ENCODE results near the gene DDX39B.
"Not testable (repeated sequence)": the region's sequence is repeated elsewhere in the genome, so short reads cannot be mapped to it uniquely, and the experiment has no call there.

DDX39B gene

DNA sequence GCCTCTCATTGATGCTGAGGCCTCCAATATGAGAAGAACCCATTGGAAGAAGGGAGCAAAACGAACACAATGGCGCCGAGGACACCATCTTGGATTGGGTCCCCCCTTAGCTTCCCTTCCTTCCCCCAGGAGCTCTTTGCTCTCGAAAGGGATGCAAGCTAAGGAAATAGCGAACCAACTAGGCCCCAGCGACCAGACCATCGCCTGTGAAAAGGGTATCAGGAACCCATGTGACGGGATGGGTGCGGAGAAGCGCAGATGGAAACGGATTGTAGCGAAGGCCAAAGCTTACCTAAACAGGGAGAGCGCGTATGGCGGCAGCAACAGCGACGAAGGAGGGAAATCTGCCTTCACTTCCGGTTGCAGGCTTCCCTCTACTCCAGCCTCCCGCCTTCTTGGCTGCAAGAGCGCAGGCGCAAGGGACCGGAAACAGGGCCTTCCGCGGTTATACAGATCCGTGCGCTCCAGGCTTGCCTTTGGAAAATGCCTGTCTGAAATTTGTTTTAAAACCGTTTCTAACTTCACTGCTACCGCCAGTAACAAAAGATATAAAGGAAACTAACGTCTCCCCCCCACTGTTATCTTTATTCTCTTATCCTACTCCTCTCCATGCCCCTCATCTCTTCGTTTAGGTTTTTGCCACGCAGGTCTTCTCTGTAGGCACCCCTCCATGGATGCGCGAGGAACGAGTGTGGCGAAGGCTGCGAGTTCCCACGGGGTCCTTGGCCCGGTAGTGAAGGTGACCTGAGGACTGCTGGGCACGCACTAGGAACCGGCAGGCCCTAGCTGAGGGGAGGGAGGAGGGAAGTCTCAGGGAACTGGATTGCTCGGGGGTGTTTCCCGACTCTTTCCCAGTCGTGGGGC, at the start of gene DDX39B:
Gene DDX39B (minus strand): TSS at position 346 of the 864 bp plus-strand sequence. CDS start 1,471 bp downstream, outside the sequence.
- in situ Hi-C loops (cut with MboI; ENCODE audit: low sequenced_read_pairs, unreplicated experiment), result no loop called here
- peak; percentile 1 for TF ChIP-seq CTCF (IDR thresholded peaks at IDR 0.05; ENCODE audit: borderline replicate concordance, control extremely low read depth, extremely low read depth, insufficient read depth, missing control alignments)
- DNase-seq (ENCODE audit: low spot score), result peak; percentile 90

- DNase-seq (ENCODE audit: low spot score), result not testable (repeated sequence)
- in situ Hi-C loops (cut with MboI; ENCODE audit: low sequenced_read_pairs, unreplicated experiment), result loop anchor here (10.0 kb wide), 1 partner anchor 96 kb away; the partner anchor contains the start of gene MICB
Observed at GRCh38 chr6:31590691-31591090, 48.9 kb upstream of the DDX39B start.

DNA sequence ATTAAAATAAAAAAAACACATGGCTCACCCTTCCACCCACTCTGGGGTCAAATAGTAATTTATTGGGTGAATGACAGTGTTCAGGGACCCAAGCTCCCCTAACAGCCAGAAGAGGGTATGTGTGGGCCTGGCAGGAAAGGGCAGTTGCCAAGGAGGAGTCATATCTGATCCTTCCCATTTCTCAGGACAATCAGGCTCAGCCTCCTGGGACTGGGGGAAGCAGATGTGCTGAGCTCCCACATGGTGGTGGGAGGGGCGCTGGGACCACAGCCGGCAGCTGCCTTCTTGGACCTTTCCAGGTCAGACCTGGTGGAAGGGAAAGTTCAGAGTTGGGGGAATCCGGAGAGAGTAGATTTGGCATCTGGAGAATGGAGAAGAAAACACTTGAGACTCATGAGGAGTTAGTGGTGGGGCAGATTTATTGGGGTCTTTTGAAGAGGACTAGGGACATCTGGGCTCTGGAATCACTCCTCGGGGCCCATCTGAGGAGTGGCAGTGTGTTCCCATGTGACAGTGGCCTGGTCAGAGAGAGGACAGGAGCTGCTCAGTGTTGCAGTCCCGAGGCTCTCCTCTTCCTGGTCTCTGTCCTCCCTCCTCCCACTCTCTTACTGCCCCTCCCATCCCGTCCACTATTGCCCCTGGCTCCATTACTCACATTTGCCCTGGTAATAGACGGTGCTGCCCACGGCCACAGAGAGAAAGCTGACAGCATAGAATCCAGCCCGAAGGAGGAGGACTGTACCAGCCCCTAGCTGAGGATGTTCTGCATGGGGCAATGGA, 47.3 kb upstream of the DDX39B start:
- in situ Hi-C loops (cut with MboI; ENCODE audit: low sequenced_read_pairs, unreplicated experiment), result no loop called here
- no peak for TF ChIP-seq CTCF (IDR thresholded peaks at IDR 0.05; ENCODE audit: borderline replicate concordance, control extremely low read depth, extremely low read depth, insufficient read depth, missing control alignments)
- no peak for DNase-seq (ENCODE audit: low spot score)

GRCh38 chr6:31587791-31588777, 46.3 kb upstream of the DDX39B start:
- in situ Hi-C loops (cut with MboI; ENCODE audit: low sequenced_read_pairs, unreplicated experiment), result no loop called here
- DNase-seq (ENCODE audit: low spot score), result no peak

GRCh38 chr6:31586599-31587281, 44.9 kb upstream of the DDX39B start:
- no peak for TF ChIP-seq CTCF (IDR thresholded peaks at IDR 0.05; ENCODE audit: borderline replicate concordance, control extremely low read depth, extremely low read depth, insufficient read depth, missing control alignments)
- in situ Hi-C loops (cut with MboI; ENCODE audit: low sequenced_read_pairs, unreplicated experiment), result no loop called here
- no peak for DNase-seq (ENCODE audit: low spot score)

More at GRCh38 chr6:31587791-31588777, 46.3 kb upstream of the DDX39B start:
- TF ChIP-seq CTCF (IDR thresholded peaks at IDR 0.05; ENCODE audit: borderline replicate concordance, control extremely low read depth, extremely low read depth, insufficient read depth, missing control alignments), result no peak

DNA sequence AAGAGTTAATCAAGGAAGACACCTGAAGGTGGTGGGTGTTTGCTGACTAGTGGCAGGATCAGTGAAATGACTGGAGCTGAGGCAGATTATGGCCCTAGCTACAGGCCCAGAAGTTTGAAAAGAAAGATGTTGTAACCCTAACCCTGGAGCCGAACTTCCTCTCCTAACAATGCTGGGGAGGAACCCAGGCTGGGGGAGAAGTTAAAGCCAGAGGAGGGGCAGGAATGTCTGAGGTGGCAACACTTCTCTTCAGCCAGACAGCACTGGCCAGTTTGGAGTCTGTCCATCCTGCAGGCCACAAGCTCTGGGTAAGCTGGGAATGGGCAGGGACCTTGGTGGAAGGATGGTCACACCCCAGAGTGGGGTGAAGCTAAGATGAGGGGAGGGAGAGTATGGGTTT, 44.2 kb upstream of the DDX39B start, which contains the start of gene LST1:
Gene LST1 (plus strand): TSS at position 270 of the 400 bp plus-strand sequence. CDS start 1,023 bp downstream, outside the sequence.
- in situ Hi-C loops (cut with MboI; ENCODE audit: low sequenced_read_pairs, unreplicated experiment), result no loop called here
- no peak for DNase-seq (ENCODE audit: low spot score)
- no peak for TF ChIP-seq CTCF (IDR thresholded peaks at IDR 0.05; ENCODE audit: borderline replicate concordance, control extremely low read depth, extremely low read depth, insufficient read depth, missing control alignments)

All from GM13976 (cell line).